HL-60/S4 treated with retinoic acid at 250 ng/mL for 4 days and 3 days (cell line): ENCODE data around the gene SPINT2.

Experiments used
- in situ Hi-C: fragments of 300-500 bp; cut with MboI; formaldehyde crosslinking; loops from 2 replicates; pipeline ENCODE4 v1.7.0; 2022; ENCODE audit warnings: low sequenced_read_pairs

SPINT2 gene

DNA sequence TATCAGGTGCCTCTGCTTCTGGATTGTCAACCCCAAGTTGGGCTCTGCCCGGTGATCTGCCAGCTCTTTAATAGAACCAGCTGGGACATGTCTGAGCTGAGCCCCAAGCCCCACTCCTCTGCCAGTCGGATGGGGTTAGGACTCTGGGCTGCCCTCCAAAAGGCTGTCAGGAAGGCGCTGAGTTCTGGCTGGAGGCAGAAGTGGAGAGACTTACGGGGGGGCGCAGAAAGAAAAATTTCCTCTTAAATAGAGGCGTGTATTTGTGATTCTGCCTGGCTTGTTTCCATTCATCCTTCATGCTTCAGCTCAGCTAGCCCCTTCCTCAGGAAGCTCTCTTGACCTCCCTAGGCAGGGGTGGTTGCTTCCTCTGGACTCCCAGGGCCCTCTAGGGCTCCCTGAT lies 54.3 kb downstream of the SPINT2 start:
- in situ Hi-C loops: no loop called here

DNA sequence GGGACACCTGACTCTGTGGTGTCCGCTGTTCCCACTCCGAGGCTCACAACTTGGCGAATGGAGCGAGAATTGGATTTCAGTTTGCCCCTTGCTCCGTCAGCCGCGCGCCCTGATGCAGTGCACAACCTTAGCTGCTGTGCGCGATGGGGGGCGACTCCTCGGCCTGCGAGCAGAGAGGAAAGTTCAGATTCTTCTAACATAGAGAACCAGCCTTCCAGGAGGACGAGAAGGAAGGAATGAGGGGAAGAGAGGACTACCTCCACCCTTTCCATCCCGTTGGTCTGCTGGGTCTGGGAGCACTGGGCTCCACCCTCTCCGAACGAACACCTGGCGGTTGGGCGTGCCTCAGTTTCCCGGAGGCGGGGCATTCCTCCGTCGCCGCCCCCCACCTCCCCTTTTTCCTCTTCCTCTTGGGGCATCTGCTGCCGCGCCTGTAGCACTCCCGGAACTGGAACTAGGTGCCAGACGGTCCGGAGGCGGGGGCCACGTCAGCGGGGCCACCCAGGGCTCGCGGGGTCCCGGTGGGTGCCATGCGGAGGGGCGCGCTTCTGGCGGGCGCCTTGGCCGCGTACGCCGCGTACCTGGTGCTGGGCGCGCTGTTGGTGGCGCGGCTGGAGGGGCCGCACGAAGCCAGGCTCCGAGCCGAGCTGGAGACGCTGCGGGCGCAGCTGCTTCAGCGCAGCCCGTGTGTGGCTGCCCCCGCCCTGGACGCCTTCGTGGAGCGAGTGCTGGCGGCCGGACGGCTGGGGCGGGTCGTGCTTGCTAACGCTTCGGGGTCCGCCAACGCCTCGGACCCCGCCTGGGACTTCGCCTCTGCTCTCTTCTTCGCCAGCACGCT lies 55.3 kb downstream of the SPINT2 start, which contains the start of gene KCNK6:
TSS of gene KCNK6 (plus strand) at position 425 of the 838 bp plus-strand sequence. CDS start at position 531, 106 bp downstream.
- in situ Hi-C loops: no loop called here

GRCh38 chr19:38320969-38321339 lies 56.6 kb downstream of the SPINT2 start:
- in situ Hi-C loops: no loop called here

GRCh38 chr19:38321646-38322196 lies 57.3 kb downstream of the SPINT2 start:
- in situ Hi-C loops: no loop called here

DNA sequence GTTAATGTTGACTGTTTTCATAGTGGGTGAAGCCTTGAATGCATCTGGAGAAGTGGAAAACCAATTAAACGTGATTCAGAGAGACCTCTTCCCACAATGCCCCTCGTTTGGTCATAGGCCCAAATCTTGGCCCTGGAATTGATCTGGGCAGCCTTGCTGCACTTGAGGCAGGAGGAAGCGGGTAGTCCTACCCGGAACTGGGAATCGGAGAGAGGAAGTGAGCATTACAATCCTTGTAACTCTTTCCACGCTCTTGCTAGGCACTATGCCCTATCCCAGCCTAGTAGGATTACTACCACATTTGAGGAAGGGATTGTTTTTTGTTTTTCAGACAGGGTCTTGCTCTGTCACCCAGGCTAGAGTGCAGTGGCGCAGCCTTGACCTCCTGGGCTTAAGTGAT lies 58.9 kb downstream of the SPINT2 start:
- in situ Hi-C loops: no loop called here

- in situ Hi-C loops: no loop called here
These were observed 60.1 kb downstream of the SPINT2 start for GRCh38 chr19:38324431-38324830.

DNA sequence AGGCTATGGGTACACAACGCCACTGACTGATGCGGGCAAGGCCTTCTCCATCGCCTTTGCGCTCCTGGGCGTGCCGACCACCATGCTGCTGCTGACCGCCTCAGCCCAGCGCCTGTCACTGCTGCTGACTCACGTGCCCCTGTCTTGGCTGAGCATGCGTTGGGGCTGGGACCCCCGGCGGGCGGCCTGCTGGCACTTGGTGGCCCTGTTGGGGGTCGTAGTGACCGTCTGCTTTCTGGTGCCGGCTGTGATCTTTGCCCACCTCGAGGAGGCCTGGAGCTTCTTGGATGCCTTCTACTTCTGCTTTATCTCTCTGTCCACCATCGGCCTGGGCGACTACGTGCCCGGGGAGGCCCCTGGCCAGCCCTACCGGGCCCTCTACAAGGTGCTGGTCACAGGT lies 62.2 kb downstream of the SPINT2 start:
- in situ Hi-C loops: loop anchor here (25.0 kb wide), 1 partner anchor 414 kb away; the partner anchor contains the start of genes SIPA1L3 and WDR87

DNA sequence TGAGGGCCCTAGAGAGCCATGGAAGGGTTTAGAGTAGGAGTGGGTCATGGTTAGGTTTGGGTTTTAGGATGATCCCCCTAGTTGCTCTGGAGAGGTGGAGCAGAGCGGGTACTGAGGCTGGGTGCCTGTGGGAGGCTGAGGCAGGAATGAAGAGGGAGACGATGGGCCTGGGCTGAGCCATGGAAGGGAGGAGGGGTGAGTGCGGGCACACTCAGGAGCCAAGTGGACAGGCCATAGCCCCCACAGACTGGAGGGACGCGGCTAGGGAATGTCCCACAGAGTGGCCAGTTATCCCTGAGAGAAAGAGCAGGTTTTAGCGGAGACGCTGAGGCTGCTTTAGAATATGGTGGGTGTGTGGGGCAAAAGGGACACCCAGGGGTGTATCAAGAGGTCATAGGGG lies 65.3 kb downstream of the SPINT2 start:
- in situ Hi-C loops: loop anchor here (5.0 to 25.0 kb wide), 2 partner anchors 82 to 417 kb away; partner anchors contain the start of genes SIPA1L3 and WDR87

DNA sequence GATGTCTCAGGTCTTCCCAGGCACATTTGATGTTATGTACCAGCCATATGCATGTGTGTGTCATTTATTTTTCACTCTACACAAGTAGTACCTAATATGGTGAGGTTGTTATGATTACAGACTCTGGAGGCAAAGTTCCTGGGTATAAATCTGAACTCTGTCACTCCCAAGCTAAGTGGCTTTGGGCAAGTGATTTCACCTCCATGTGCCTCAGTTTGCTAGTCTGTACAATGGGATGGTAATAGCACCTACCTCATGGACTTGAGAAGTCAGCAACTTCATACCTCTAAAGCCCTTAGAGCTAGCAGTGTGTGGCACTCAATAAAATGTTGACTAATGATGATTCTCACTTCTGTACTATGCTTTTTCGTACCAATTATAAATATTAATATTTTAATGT lies 67.4 kb downstream of the SPINT2 start:
- in situ Hi-C loops: loop anchor here (5.0 to 25.0 kb wide), 2 partner anchors 84 to 419 kb away; partner anchors contain the start of genes SIPA1L3 and WDR87

- in situ Hi-C loops: loop anchor here (5.0 to 25.0 kb wide), 2 partner anchors 86 to 421 kb away; partner anchors contain the start of genes SIPA1L3 and WDR87
These were observed 68.9 kb downstream of the SPINT2 start for GRCh38 chr19:38333245-38333644.

DNA sequence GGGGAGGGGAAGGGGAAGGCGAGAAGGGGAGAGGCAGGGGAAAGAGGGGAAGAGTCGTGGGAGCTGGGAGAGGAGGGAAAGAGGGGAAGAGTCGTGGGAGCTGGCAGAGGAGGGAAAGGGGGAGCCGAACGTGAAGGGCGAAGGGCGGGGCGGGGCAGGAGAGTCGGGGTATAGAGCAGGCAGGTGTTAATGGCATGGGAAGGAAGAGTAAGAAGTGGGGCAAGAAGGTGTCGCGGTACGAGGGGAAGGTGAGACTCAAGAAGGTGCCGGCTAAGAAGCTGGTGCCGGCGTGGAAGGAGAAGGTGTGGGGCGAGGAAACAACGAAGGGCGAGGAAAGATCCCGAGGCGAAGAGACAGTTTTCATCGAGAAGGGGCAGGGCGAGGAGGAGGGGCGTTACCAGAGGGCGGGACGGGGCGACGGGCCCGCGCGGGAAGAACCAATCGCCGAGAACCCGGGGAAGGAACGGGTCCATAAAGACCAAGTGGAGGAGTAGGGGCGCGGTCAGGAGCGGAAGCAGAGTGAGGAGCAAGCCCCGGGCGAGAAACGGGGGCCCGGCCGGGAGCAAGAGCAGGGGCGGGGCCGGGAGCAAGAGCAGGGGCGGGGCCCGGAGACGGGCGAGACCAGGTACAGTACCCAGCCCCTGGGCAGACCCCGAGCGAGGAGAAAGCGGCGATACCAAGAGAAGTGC lies 71.7 kb downstream of the SPINT2 start:
- in situ Hi-C loops: loop anchor here (25.0 kb wide), 1 partner anchor 424 kb away; the partner anchor contains the start of genes SIPA1L3 and WDR87

DNA sequence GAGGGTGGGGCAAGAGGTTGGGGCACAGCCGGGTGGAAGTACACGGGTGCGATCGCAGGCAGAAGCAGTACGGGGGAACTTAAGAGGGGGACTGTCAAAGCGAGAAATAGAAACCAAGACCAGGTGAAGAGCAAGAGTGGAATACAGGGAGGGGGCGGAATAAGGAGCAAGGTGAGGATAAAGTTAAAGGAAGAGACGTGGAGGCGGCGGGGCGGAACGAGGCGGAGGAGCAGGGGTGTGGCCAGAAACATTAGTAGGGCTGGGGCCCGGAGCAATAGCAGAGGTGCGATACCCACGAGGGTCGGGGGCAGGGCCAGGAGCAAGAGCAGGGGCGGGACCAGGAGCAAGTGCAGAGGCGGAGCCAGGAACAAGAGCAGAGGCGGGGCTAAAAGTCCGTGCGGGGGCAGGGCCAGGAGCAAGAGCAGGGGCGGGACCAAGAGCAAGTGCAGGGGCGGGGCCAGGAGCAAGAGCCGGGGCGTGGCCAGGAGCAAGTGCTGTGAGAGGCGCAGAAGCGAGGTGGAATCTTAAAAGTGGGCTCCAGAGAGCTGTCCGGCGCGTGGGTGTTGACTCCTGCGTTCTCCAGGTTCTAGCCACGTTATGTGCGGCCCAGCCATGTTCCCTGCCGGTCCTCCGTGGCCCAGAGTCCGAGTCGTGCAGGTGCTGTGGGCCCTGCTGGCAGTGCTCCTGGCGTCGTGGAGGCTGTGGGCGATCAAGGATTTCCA lies 72.4 kb downstream of the SPINT2 start:
- in situ Hi-C loops: loop anchor here (25.0 kb wide), 1 partner anchor 424 kb away; the partner anchor contains the start of genes SIPA1L3 and WDR87

DNA sequence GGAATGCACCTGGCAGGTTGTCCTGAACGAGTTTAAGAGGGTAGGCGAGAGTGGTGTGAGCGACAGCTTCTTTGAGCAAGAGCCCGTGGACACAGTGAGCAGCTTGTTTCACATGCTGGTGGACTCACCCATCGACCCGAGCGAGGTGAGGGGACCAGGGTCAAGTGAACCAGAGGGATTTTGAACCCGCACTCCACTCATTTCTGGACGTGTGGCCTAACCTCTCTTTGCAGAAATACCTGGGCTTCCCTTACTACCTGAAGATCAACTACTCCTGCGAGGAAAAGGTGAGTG lies 72.9 kb downstream of the SPINT2 start:
- in situ Hi-C loops: loop anchor here (25.0 kb wide), 1 partner anchor 425 kb away; the partner anchor contains the start of genes SIPA1L3 and WDR87

DNA sequence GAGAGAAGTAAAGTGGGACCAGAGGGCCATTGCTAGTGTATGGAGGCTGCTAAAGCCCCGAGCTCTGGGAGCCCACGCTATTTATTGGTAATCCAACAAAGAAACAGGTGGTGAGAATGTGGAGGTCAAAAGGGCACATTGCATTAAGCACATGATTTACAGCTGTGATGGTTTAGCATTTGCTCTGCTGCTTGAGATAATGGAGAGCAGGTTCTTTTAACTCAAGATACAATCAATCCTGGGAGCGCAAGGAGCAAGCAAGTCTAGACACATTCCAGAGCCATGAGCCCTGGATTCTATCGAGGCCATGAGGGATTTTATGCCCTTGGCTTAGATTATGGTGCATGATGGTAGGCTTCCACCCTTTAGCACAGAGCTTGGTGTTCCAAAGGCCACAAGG lies 74.6 kb downstream of the SPINT2 start:
- in situ Hi-C loops: loop anchor here (25.0 kb wide), 1 partner anchor 427 kb away; the partner anchor contains the start of genes SIPA1L3 and WDR87

GRCh38 chr19:38340927-38341326 lies 76.6 kb downstream of the SPINT2 start:
- in situ Hi-C loops: loop anchor here (25.0 kb wide), 1 partner anchor 429 kb away; the partner anchor contains the start of genes SIPA1L3 and WDR87
